NCI-H345 treated with DMSO at 0.1 percent for 48 hours (cell line): ENCODE data around the gene NDUFC1.
"Not testable (repeated sequence)": the region's sequence is repeated elsewhere in the genome, so short reads cannot be mapped to it uniquely, and the experiment has no call there.

ENCODE experiments used
- DNase-seq: peaks from one replicate; lab custom pipeline; 2025; ENCODE audit not compliant: unreplicated experiment; lab: John Stamatoyannopoulos, UW

The NDUFC1 gene

GRCh38 chr4:139299536-139299935 lies 2.7 kb downstream of the NDUFC1 start:
- DNase-seq, result no peak

GRCh38 chr4:139297001-139297410 lies 5.3 kb downstream of the NDUFC1 start:
- DNase-seq, result no peak

GRCh38 chr4:139295942-139296299 lies 6.4 kb downstream of the NDUFC1 start:
- DNase-seq, result no peak

GRCh38 chr4:139295206-139295941 lies 6.9 kb downstream of the NDUFC1 start:
- peak; percentile 68 for DNase-seq

- DNase-seq, result no peak
These were observed 16.0 kb downstream of the NDUFC1 start for GRCh38 chr4:139286186-139286698.

- DNase-seq, result no peak
These were observed 19.6 kb downstream of the NDUFC1 start for GRCh38 chr4:139282721-139283075.

- no peak for DNase-seq
These were observed 20.1 kb downstream of the NDUFC1 start for GRCh38 chr4:139282065-139282720.

- no peak for DNase-seq
These were observed 22.3 kb downstream of the NDUFC1 start, which contains the start of gene MGARP for GRCh38 chr4:139279760-139280620. Gene MGARP (minus strand): TSS chr4:139280225. CDS start chr4:139280158, 67 bp downstream.

- no peak for DNase-seq
These were observed 23.1 kb downstream of the NDUFC1 start for GRCh38 chr4:139278912-139279759.

- DNase-seq, result no peak
These were observed 23.8 kb downstream of the NDUFC1 start for GRCh38 chr4:139278485-139278884.

GRCh38 chr4:139275281-139275735 lies 27.0 kb downstream of the NDUFC1 start:
- DNase-seq, result no peak

GRCh38 chr4:139274790-139275189 lies 27.5 kb downstream of the NDUFC1 start:
- no peak for DNase-seq

- DNase-seq, result no peak
These were observed 28.4 kb downstream of the NDUFC1 start for GRCh38 chr4:139273835-139274234.

GRCh38 chr4:139267301-139267700 lies 35.0 kb downstream of the NDUFC1 start:
- no peak for DNase-seq

GRCh38 chr4:139266583-139267257 lies 35.6 kb downstream of the NDUFC1 start:
- no peak for DNase-seq

GRCh38 chr4:139266208-139266582 lies 36.1 kb downstream of the NDUFC1 start:
- DNase-seq, result no peak

- peak; percentile 13 for DNase-seq
These were observed 36.6 kb downstream of the NDUFC1 start for GRCh38 chr4:139265654-139266053.

- DNase-seq, result no peak
These were observed 45.9 kb downstream of the NDUFC1 start for GRCh38 chr4:139256349-139256748.

- not testable (repeated sequence) for DNase-seq
These were observed 46.7 kb downstream of the NDUFC1 start for GRCh38 chr4:139255581-139255980.

- DNase-seq, result no peak
These were observed 48.6 kb downstream of the NDUFC1 start for GRCh38 chr4:139253713-139254112.
